Neural crest cell (in vitro differentiated cells): Measurements from ENCODE around the gene TGFBRAP1. TPM values are rescaled to one million over a fixed set of nuclear protein-coding genes. Genes with fewer than 3 reads are reported as not detected.
A peak's percentile ranks its signal among the peaks of the same experiment; 100 is the strongest.

Experiments
- DNase-seq: peaks from one replicate; pipeline ENCODE4 v3.0.0; 2021; ENCODE audit warnings: low read depth, mixed read lengths, low spot score
- H3K27ac Mint-ChIP-seq: one replicate; pipeline ENCODE4 v1.8.0; 2021; ENCODE audit warnings: mild to moderate bottlenecking, mixed read lengths; ENCODE audit not compliant: unreplicated experiment
- H3K27me3 Mint-ChIP-seq: 2 replicates; pipeline ENCODE4 v1.8.0; 2021; ENCODE audit warnings: low read depth, mild to moderate bottlenecking, mixed read lengths
- H3K36me3 Mint-ChIP-seq: 2 replicates; pipeline ENCODE4 v1.8.0; 2021; ENCODE audit warnings: low read depth, mild to moderate bottlenecking, mixed read lengths
- H3K4me1 Mint-ChIP-seq: 2 replicates; pipeline ENCODE4 v1.8.0; 2021; ENCODE audit warnings: mixed read lengths
- H3K4me3 Mint-ChIP-seq: one replicate; pipeline ENCODE4 v1.8.0; 2021; ENCODE audit warnings: mild to moderate bottlenecking, mixed read lengths
- H3K9me3 Mint-ChIP-seq: 2 replicates; pipeline ENCODE4 v1.8.0; 2021; ENCODE audit warnings: mixed read lengths
- total RNA-seq: library from RNA; stranded (reverse); gene quantifications from 2 replicates; pipeline ENCODE4 v1.2.1, GENCODE V29; 2021
- TF ChIP-seq, protein P1 (sequence below): fragments of 200-600 bp; sonication (generic); conservative IDR thresholded peaks from 2 replicates; pipeline ENCODE4 v1.5.0; 2021; ENCODE audit warnings: antibody characterized with exemption, mild to moderate bottlenecking

The TGFBRAP1 gene
- total RNA-seq, 1 donor from 2014 or later = 23.8 TPM

- Mint-ChIP-seq H3K36me3 (no peaks in the 10 kb centered on the region), H3K27me3 (no peaks in the 10 kb centered on the region), H3K27ac (no peak overlapping the region), H3K9me3 (no peaks in the 10 kb centered on the region), H3K4me1 (peaks cover 28% of the 10 kb centered on the region), H3K4me3 (no peak overlapping the region)
- DNase-seq = no peak
- TF ChIP-seq, protein P1, sequence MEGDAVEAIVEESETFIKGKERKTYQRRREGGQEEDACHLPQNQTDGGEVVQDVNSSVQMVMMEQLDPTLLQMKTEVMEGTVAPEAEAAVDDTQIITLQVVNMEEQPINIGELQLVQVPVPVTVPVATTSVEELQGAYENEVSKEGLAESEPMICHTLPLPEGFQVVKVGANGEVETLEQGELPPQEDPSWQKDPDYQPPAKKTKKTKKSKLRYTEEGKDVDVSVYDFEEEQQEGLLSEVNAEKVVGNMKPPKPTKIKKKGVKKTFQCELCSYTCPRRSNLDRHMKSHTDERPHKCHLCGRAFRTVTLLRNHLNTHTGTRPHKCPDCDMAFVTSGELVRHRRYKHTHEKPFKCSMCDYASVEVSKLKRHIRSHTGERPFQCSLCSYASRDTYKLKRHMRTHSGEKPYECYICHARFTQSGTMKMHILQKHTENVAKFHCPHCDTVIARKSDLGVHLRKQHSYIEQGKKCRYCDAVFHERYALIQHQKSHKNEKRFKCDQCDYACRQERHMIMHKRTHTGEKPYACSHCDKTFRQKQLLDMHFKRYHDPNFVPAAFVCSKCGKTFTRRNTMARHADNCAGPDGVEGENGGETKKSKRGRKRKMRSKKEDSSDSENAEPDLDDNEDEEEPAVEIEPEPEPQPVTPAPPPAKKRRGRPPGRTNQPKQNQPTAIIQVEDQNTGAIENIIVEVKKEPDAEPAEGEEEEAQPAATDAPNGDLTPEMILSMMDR = no peak
Observed at GRCh38 chr2:105371810-105372209, 42.3 kb upstream of the TGFBRAP1 start.

GRCh38 chr2:105371156-105371555, 41.6 kb upstream of the TGFBRAP1 start:
- H3K4me1 Mint-ChIP-seq = peaks cover 28% of the 10 kb centered on the region
- H3K27ac Mint-ChIP-seq = no peak overlapping the region
- no peak overlapping the region for H3K4me3 Mint-ChIP-seq
- no peaks in the 10 kb centered on the region for H3K9me3 Mint-ChIP-seq
- TF ChIP-seq, protein P1 = no peak
- no peaks in the 10 kb centered on the region for H3K36me3 Mint-ChIP-seq
- DNase-seq = no peak
- no peaks in the 10 kb centered on the region for H3K27me3 Mint-ChIP-seq

GRCh38 chr2:105369777-105370690, 40.5 kb upstream of the TGFBRAP1 start:
- H3K36me3 Mint-ChIP-seq = no peaks in the 10 kb centered on the region
- H3K27me3 Mint-ChIP-seq = no peaks in the 10 kb centered on the region
- no peak overlapping the region for H3K27ac Mint-ChIP-seq
- no peak overlapping the region for H3K4me3 Mint-ChIP-seq
- DNase-seq = peak; percentile 87
- no peaks in the 10 kb centered on the region for H3K9me3 Mint-ChIP-seq
- TF ChIP-seq, protein P1 = peak; percentile 93
- peaks cover 24% of the 10 kb centered on the region for H3K4me1 Mint-ChIP-seq

GRCh38 chr2:105368759-105369408, 39.3 kb upstream of the TGFBRAP1 start:
- H3K9me3 Mint-ChIP-seq = no peaks in the 10 kb centered on the region
- TF ChIP-seq, protein P1 = no peak
- H3K4me3 Mint-ChIP-seq = no peak overlapping the region
- no peak overlapping the region for H3K27ac Mint-ChIP-seq
- H3K27me3 Mint-ChIP-seq = no peaks in the 10 kb centered on the region
- no peak for DNase-seq
- H3K36me3 Mint-ChIP-seq = no peaks in the 10 kb centered on the region
- peaks cover 12% of the 10 kb centered on the region for H3K4me1 Mint-ChIP-seq

DNA sequence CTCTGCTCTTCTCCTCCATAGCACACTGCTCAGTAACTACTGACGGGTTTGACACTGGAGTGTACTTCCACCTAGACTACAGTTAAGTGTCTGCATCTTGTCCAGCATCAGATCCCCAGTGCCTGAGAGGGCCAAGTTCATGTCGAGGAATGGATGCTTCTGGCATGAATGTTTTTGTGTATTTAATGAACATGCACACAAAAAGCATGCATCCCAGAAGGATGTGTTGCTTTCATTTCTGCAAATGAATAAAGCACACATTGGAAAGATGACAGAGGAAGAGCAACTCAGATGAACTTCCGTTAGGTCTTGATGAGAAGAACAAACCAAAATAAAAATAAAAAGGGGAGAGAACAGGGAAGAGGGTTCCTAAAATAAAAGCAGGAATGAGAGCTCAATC, 35.7 kb upstream of the TGFBRAP1 start:
- TF ChIP-seq, protein P1 = no peak
- DNase-seq = no peak
- Mint-ChIP-seq H3K27me3 (no peaks in the 10 kb centered on the region), H3K36me3 (no peaks in the 10 kb centered on the region), H3K4me1 (peaks cover 6% of the 10 kb centered on the region), H3K4me3 (no peak overlapping the region), H3K27ac (no peak overlapping the region), H3K9me3 (no peaks in the 10 kb centered on the region)
